Vagina (tissue), 2 donors: ENCODE results near the gene YWHAG.

Source experiments
- CTCF ChIP-seq, 3 experiments: fragments of 450-650 bp in 2 of 3; fragments of 200-600 bp in 1 of 3; sonication (generic) in 1 of 3; IDR thresholded peaks; one replicate each; pipeline ENCODE4 v1.5.1; 2017 to 2019; ENCODE audit warnings: antibody characterized with exemption in 3 of 3, mild to moderate bottlenecking in 2 of 3, moderate library complexity in 2 of 3
- POLR2A ChIP-seq, 2 donors: fragments of 450-650 bp; IDR thresholded peaks; one replicate each; pipeline ENCODE4 v1.6.1; 2017; ENCODE audit warnings: antibody characterized with exemption in 2 of 2, mild to moderate bottlenecking in 2 of 2, moderate library complexity in 2 of 2
- POLR2AphosphoS5 ChIP-seq, 2 donors: sonication (generic); formaldehyde crosslinking; IDR thresholded peaks; one replicate each; pipeline ENCODE4 v1.9.0; 2017; ENCODE audit warnings: antibody characterized with exemption in 2 of 2, mild to moderate bottlenecking in 2 of 2, low read depth in 1 of 2; ENCODE audit not compliant: insufficient read depth in 1 of 2

DNA sequence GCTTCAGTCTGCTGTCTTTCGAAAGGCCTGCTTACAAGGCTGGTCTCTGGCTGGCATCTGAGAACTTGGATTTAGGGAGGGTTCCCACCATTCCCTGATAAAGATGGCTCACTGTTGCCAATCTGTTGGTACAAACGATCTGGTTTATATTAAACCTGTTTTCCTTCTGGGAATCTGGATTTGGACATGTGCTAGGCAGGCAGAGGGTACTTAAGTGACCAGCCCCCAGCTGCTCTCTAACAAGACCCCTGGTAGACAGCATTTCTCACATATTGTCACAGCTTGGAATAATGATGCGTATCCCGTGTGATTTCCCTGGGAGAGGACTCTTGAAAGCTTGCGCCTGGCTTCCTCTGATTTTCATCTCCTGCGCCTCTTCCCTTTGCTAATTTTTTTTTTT lies 21.6 kb downstream of the YWHAG start:
- TF ChIP-seq CTCF (IDR thresholded peaks at IDR 0.05), result no peak
- TF ChIP-seq POLR2A (IDR thresholded peaks at IDR 0.05), result no peak
- TF ChIP-seq POLR2AphosphoS5 (IDR thresholded peaks at IDR 0.05; ENCODE audit: insufficient read depth in 1 of 2, low read depth in 1 of 2), result no peak
